Spleen (tissue), 11 donors: ENCODE results near the gene ANKRD44. TPM values are rescaled to one million over a fixed set of nuclear protein-coding genes. Genes with fewer than 3 reads are reported as not detected.
A peak's percentile ranks its signal among the peaks of the same experiment; 100 is the strongest.

Source experiments
- DNase-seq: peaks from one replicate; pipeline ENCODE4 v3.0.0-alpha.2; 2020
- H3K27ac ChIP-seq, 8 donors: fragments of 200-600 bp; sonication (generic) in 7 of 8; 1 replicate in 4 of 8; 2 replicates in 4 of 8; pipeline versions ENCODE4 v1.5.0 to v1.8.0; 2016 to 2021; ENCODE audit warnings: inconsistent platforms in 4 of 8, mild to moderate bottlenecking in 4 of 8, moderate library complexity in 1 of 8
- H3K27me3 ChIP-seq, 7 donors: fragments of 200-600 bp; sonication (generic) in 6 of 7; replicated peaks in 1 of 7; 1 replicate in 4 of 7; 2 replicates in 3 of 7; pipeline versions ENCODE4 v1.5.0 to v1.8.0; 2016 to 2021; ENCODE audit warnings: inconsistent platforms in 3 of 7, mild to moderate bottlenecking in 1 of 7
- H3K36me3 ChIP-seq, 6 donors: fragments of 200-600 bp; sonication (generic) in 5 of 6; 1 replicate in 4 of 6; 2 replicates in 2 of 6; pipeline versions ENCODE4 v1.5.0 to v1.8.0; 2016 to 2021; ENCODE audit warnings: inconsistent platforms in 2 of 6
- H3K4me1 ChIP-seq, 6 donors: fragments of 200-600 bp; sonication (generic) in 5 of 6; 1 replicate in 3 of 6; 2 replicates in 3 of 6; pipeline versions ENCODE4 v1.5.0 to v1.8.0; 2016 to 2021; ENCODE audit warnings: inconsistent platforms in 3 of 6
- H3K4me3 ChIP-seq, 8 donors: fragments of 200-600 bp; sonication (generic) in 7 of 8; 1 replicate in 4 of 8; 2 replicates in 4 of 8; pipeline versions ENCODE4 v1.5.0 to v1.8.0; 2016 to 2021; ENCODE audit warnings: inconsistent platforms in 4 of 8, mild to moderate bottlenecking in 4 of 8, moderate library complexity in 2 of 8
- H3K9me3 ChIP-seq, 8 donors: fragments of 200-600 bp; sonication (generic) in 7 of 8; 1 replicate in 4 of 8; 2 replicates in 4 of 8; pipeline versions ENCODE4 v1.5.0 to v1.8.0; 2016 to 2021; ENCODE audit warnings: inconsistent platforms in 4 of 8
- POLR2A ChIP-seq, 3 donors: fragments of 450-650 bp; IDR thresholded peaks; one replicate each; pipeline ENCODE4 v1.5.1; 2017; ENCODE audit warnings: antibody characterized with exemption in 3 of 3, mild to moderate bottlenecking in 1 of 3
- POLR2AphosphoS5 ChIP-seq, 3 donors: sonication (generic); formaldehyde crosslinking; IDR thresholded peaks; one replicate each; pipeline ENCODE4 v1.5.1; 2017; ENCODE audit warnings: antibody characterized with exemption in 3 of 3
- WGBS, 5 donors: extraction: QIAGEN DNeasy Blood & Tissue Kit in 3 of 5; methylation state at CpG; one replicate each; pipeline versions ENCODE4 v1.1.5 to v1.1.7; 2013 to 2018; 5-methylcytosine and 5-hydroxymethylcytosine counted together
- intact Hi-C: fragments of 100-400 bp; cut with DNase I; formaldehyde crosslinking; loops from one replicate; pipeline ENCODE4 v1.15.0; 2023; ENCODE audit warnings: low total_unique reads
- polyA plus RNA-seq, 3 donors: library from polyadenylated mRNA; stranded (reverse); fragments of 200-250 nt; gene quantifications; one replicate each; pipeline ENCODE4 v1.2.1, GENCODE V29; 2013
- total RNA-seq, 7 donors: library from RNA; depleted of rRNA in 3 of 7; stranded (reverse); fragments of >200 nt in 3 of 7; fragmentation: NEBNext Ultra II Directional in 4 of 7; extraction: Animal tissue kit (Norgen Biotek cat#: 25700) in 4 of 7; gene quantifications; one replicate each; pipeline versions ENCODE4 v1.1.0 to v1.2.1, GENCODE V29; 2016 to 2021
- TF ChIP-seq, protein P1 (sequence below), 11 experiments: fragments of 200-600 bp in 7 of 11; fragments of 450-650 bp in 4 of 11; sonication (generic) in 4 of 11; IDR thresholded peaks in 8 of 11; conservative IDR thresholded peaks in 3 of 11; 1 replicate in 7 of 11; 2 replicates in 4 of 11; pipeline versions ENCODE4 v1.4.0 to v1.8.0; 2016 to 2021; ENCODE audit warnings: antibody characterized with exemption in 11 of 11, inconsistent platforms in 4 of 11, mild to moderate bottlenecking in 1 of 11
- donor health status: healthy with polysubstance abuse.
- donor health status: DM: no; HTN: no; CAD: no; lungs with moderate emphysema.
- donor health status: DM: no; HTN: no; CAD: no.
- donor health status: Bipolar disorder and iron deficiency.
- donor health status: healthy.
- donor health status: DM: no; HTN: no; CAD: no.
- donor health status: DM: yes; HTN: yes; CAD: no.

Gene ANKRD44
- total and polyA plus RNA-seq, 10 donors = 16.0 to 183 (median 140) TPM

DNA sequence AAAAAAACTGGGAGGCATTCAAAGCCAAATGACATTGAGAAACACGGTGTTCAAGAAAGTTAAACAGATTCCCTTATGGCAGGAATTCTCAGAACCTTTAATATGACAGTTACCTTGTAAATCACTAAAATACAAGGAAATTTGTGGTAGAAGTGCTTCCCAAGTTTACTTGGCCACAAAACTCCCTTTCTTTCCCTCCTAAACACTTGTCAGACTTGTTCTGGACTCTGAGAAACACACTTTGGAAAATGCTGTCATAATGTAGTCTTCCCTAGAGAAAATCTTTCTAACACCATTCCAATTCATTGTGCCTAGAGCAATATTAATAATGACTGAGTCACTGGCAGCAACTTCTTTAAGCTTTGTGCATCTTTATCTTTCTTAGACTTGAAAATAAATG, 140.4 kb downstream of the ANKRD44 start:
- WGBS, 5 donors = 67 to 85% (median 71%) methylated on average over 1 of the region's 1 CpG
- Histone ChIP-seq H3K27me3 (no peaks in the 10 kb centered on the region), H3K4me3 (no peak overlapping the region), H3K9me3 (no peaks in the 10 kb centered on the region), H3K4me1 (peaks cover 2 to 95% (median 38%) of the 10 kb centered on the region in 6 donors), H3K36me3 (peaks cover 0 to 14% (median 0%) of the 10 kb centered on the region in 6 donors), H3K27ac (peak overlapping the region in 1 of 8 donors; percentile 16)
- TF ChIP-seq POLR2A (IDR thresholded peaks at IDR 0.05) = no peak
- no peak for TF ChIP-seq POLR2AphosphoS5 (IDR thresholded peaks at IDR 0.05)
- TF ChIP-seq, protein P1, sequence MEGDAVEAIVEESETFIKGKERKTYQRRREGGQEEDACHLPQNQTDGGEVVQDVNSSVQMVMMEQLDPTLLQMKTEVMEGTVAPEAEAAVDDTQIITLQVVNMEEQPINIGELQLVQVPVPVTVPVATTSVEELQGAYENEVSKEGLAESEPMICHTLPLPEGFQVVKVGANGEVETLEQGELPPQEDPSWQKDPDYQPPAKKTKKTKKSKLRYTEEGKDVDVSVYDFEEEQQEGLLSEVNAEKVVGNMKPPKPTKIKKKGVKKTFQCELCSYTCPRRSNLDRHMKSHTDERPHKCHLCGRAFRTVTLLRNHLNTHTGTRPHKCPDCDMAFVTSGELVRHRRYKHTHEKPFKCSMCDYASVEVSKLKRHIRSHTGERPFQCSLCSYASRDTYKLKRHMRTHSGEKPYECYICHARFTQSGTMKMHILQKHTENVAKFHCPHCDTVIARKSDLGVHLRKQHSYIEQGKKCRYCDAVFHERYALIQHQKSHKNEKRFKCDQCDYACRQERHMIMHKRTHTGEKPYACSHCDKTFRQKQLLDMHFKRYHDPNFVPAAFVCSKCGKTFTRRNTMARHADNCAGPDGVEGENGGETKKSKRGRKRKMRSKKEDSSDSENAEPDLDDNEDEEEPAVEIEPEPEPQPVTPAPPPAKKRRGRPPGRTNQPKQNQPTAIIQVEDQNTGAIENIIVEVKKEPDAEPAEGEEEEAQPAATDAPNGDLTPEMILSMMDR (IDR thresholded peaks at IDR 0.05 in 8 of 11, conservative IDR thresholded peaks at IDR 0.05 in 3 of 11) = no peak
- no peak for DNase-seq
- intact Hi-C loops = no loop called here

DNA sequence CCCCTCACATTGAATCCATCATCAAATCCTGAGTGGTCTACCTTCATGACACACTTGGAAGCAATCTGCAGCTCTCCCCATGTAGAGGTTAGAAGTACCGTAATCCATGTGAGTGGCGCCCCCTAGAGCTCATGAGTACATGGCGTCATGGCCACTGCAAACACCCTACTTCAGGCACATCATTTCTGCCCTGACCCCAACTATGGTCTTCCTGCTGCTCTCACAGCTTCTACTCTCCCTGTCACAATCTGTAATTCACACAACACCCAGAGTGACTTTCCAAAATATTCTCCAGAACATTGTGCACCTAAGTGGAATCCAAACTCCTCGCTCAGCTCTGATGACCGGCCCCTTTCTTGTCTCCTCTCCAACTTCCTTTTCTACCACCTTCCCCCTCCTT, 141.9 kb downstream of the ANKRD44 start:
- TF ChIP-seq POLR2A (IDR thresholded peaks at IDR 0.05) = no peak
- TF ChIP-seq, protein P1 (IDR thresholded peaks at IDR 0.05 in 8 of 11, conservative IDR thresholded peaks at IDR 0.05 in 3 of 11) = peak in 10 of 11 experiments; percentile 30 to 80 (median 65)
- TF ChIP-seq POLR2AphosphoS5 (IDR thresholded peaks at IDR 0.05) = peak in 1 of 3 donors; percentile 69
- Histone ChIP-seq H3K4me3 (no peak overlapping the region), H3K27me3 (no peaks in the 10 kb centered on the region), H3K27ac (peak overlapping the region in 3 of 8 donors; percentile 18 to 47 (median 35)), H3K36me3 (peaks cover 0 to 27% (median 0%) of the 10 kb centered on the region in 6 donors), H3K9me3 (no peaks in the 10 kb centered on the region), H3K4me1 (peaks cover 2 to 99% (median 47%) of the 10 kb centered on the region in 6 donors)
- peak; percentile 88 for DNase-seq
- intact Hi-C loops = loop anchor here (10.0 kb wide), 1 partner anchor 54 kb away; no protein-coding TSS in a partner anchor
- WGBS, 5 donors = 36 to 53% (median 41%) methylated on average over 5 of the region's 5 CpGs

DNA sequence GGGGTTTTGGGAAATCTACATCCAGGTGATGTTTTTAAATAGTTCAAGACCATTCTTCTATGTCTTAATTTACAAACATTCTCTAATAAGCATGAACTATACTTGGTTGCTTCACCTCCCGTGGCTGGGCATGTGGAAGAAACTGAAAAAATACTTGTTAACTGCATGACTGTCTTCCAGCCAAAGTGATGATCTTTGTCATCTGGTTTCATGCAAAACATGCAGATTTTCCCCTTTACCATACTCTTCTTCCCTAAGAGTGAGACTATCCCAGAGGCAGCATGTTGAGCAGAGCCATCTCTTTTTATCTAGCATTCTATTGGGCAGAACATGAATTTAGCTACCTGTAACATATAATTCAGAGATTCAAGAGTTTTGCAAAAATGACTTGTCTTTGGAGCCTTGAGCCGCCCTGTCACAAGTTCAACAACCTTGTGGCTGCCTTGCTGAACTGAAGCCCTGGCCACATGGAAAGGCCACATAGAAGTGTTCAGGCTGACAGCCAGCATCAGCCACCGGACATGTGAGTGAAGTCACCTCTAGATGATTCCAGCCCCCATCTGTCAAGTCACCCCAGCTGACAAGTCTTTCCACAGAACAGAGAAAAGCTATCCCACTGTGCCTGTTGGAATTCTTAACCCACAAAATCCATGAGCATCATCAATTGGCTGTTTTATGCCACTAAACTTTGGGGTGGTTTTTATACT, 142.8 kb downstream of the ANKRD44 start:
- TF ChIP-seq POLR2AphosphoS5 (IDR thresholded peaks at IDR 0.05) (no peak), POLR2A (IDR thresholded peaks at IDR 0.05) (no peak)
- TF ChIP-seq, protein P1 (IDR thresholded peaks at IDR 0.05 in 8 of 11, conservative IDR thresholded peaks at IDR 0.05 in 3 of 11) = no peak
- peaks cover 2 to 100% (median 55%) of the 10 kb centered on the region in 6 donors for H3K4me1 ChIP-seq
- no peaks in the 10 kb centered on the region for H3K27me3 ChIP-seq
- WGBS, 5 donors = 61 to 86% (median 84%) methylated on average over 3 of the region's 3 CpGs
- peak overlapping the region in 1 of 8 donors; percentile 47 for H3K27ac ChIP-seq
- no peak overlapping the region for H3K4me3 ChIP-seq
- no peak for DNase-seq
- peaks cover 0 to 34% (median 0%) of the 10 kb centered on the region in 6 donors for H3K36me3 ChIP-seq
- H3K9me3 ChIP-seq = no peaks in the 10 kb centered on the region
- intact Hi-C loops = loop anchor here (10.0 kb wide), 1 partner anchor 53 kb away; no protein-coding TSS in a partner anchor

DNA sequence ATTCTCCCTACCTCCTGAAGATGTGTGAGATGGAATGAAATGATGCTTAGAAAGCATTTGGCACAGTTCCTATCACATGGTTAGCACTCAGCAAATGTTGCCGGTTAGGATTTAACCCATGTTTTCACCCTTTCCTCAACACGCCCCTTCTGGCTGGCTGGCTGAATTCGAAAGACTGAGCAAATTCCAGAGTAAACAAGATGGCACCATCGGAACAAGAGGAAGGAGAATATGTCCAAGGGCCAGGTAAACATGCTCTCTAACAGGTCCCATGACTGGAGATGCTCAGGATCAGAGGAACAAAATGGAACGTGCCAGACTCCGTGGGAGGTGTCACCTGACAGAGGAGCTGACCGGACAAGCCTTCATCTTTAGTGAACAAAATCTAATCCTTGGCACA, 145.6 kb downstream of the ANKRD44 start:
- no peaks in the 10 kb centered on the region for H3K9me3 ChIP-seq
- peaks cover 0 to 23% (median 0%) of the 10 kb centered on the region in 6 donors for H3K36me3 ChIP-seq
- H3K4me1 ChIP-seq = peaks cover 15 to 100% (median 78%) of the 10 kb centered on the region in 6 donors
- intact Hi-C loops = loop anchor here (10.0 kb wide), 1 partner anchor 50 kb away; no protein-coding TSS in a partner anchor
- no peaks in the 10 kb centered on the region for H3K27me3 ChIP-seq
- DNase-seq = no peak
- 82 to 90% (median 88%) methylated on average over 7 of the region's 7 CpGs for WGBS, 5 donors
- TF ChIP-seq, protein P1 (IDR thresholded peaks at IDR 0.05 in 8 of 11, conservative IDR thresholded peaks at IDR 0.05 in 3 of 11) = no peak
- TF ChIP-seq POLR2AphosphoS5 (IDR thresholded peaks at IDR 0.05) = no peak
- no peak for TF ChIP-seq POLR2A (IDR thresholded peaks at IDR 0.05)
- no peak overlapping the region for H3K4me3 ChIP-seq
- peak overlapping the region in 2 of 8 donors; percentile 37 to 48 for H3K27ac ChIP-seq
